G401.6 (cell line): Measurements from ENCODE around the gene TPR.
A peak's percentile ranks its signal among the peaks of the same experiment; 100 is the strongest.
"Not testable (repeated sequence)": the region's sequence is repeated elsewhere in the genome, so short reads cannot be mapped to it uniquely, and the experiment has no call there.

ENCODE experiments used
- FAIRE-seq: peaks from 2 replicates; lab custom pipeline; 2012; peaks lifted over from hg19 to GRCh38; lab: Jason Lieb, UNC

TPR gene

DNA sequence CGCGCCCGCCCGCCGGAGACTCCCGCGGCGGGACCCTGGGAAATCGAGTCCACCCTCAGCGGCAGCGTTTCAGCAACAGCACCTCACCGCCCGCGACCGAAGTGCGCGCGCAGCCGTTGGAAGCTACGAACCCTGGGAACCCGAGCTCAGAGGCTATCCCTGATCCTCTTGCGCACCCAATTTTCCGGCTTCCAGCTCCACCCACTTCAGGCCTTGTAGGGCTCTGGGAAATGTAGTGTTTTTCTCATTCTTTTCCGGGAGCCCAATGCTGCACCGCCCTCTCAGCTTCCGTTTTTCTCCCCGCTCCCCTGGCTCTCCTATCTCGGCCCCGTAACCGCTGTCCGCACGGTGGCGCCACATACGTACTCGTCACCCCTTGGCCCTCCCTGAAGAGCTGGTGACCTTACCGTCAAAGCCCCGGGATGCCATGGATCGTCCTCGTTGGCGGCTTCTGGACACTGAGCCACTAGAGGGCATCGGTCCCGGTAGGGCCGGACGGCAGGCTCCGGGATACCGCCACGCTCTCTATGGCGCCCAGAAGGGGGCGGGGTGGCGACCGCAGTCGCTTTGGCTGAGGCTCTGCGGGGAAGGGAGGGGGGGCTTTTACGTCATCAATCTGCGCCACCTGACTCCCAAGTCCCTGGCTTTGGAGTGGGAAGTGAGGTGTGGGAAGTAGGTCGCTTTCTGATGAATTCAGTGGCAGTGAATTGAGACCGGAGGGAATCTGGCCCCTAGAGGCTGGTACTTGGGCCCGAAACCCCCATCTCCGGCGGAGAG is at the start of gene TPR, which contains the start of gene ODR4:
TSS of gene TPR (minus strand) at position 102 of the 777 bp plus-strand sequence. CDS start 225 bp downstream, outside the sequence.
TSS of gene ODR4 (plus strand) at position 687 of the 777 bp plus-strand sequence. CDS start 3,948 bp downstream, outside the sequence.
- FAIRE-seq, result peak; percentile 98

DNA sequence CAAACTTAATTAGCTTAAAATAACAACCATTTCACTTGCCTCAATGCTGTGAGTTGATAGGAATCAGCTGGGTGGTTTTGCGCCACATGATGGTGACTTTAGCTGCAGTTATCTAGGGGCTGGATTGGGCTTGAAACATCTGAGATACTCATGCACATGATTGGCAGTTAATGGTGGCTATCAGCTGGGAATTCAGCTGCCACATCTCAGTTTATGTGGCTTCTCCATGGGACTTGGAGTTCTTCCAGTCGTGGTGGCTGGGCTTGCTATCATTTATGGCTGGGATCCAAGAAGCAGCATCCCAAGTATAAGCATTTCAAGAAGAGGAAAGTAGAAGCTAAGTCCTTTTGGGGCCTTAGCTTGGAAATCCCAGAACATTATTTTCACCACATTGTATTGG is 49.5 kb upstream of the TPR start:
- no peak for FAIRE-seq

DNA sequence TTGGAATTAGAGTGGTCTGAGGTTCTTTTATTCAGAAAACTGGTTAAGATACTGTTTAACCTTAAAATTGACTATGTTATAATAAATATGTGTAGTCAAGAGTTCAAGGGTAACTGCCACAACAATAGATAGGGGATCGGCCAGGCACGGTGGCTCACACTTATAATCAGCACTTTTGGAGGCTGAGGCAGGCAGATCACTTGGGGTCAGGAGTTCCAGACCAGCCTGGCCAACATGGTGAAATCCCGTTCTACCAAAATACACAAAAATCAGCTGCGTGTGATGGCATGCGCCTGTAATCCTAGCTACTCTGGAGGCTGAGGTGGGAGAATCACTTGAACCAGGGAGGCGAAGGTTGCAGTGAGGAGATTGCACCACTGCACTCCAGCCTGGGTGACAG is 46.4 kb upstream of the TPR start:
- no peak for FAIRE-seq

DNA sequence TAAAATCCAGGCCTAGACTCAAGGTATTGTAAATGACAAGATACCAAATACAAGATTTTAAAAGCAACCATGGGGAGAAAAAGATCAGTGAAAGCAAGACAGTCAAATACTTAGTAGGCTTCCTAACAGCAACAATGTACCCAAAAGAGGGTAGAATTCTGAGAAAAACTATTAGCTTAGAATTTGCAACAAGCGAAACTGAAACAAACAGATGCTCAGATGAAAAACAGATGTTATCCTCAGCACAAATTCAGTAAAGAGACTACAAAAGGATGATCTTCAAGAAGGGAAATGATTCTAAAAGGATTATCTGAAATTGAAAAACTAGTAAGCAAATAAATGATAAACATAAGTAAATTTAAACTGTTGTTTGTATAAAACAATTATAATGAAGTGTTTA is 45.9 kb upstream of the TPR start:
- peak; percentile 70 for FAIRE-seq

DNA sequence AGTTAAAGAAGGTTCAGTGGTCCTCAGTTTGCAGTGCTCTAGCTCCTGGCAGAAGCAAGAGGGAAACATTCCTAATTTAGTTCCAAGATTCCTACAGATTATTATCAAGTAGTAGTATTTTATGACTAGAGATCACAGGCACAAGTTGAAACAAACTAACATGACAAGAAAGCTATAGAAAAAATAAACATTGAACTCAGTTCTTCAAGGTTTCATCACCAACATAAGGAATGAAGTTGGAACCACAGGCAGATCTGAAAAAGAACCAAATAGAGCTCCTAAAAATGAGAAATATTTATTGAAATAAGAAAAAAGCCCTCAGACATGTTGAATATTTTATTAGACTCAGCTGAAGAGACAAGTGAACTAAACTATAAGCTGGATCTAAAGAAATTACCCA is 45.3 kb upstream of the TPR start:
- FAIRE-seq, result no peak

DNA sequence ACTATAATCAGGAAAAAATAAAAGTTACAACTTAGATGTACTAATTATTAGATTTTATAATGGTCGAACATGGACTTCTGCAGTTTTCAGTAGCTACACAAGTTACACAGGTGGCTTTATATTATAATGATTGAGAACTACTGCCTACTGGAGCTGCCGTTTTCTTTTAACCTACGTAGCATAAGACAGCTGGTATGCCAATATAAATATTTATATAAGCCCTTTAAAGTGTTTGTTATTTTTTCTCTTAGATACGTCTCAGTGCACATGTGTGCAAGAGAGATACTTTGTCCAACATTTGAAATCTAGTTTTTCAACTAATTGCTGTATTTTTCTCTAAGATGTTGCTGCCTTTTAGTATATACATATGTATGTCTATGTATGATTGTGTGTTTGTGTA is 43.5 kb upstream of the TPR start:
- FAIRE-seq, result no peak

DNA sequence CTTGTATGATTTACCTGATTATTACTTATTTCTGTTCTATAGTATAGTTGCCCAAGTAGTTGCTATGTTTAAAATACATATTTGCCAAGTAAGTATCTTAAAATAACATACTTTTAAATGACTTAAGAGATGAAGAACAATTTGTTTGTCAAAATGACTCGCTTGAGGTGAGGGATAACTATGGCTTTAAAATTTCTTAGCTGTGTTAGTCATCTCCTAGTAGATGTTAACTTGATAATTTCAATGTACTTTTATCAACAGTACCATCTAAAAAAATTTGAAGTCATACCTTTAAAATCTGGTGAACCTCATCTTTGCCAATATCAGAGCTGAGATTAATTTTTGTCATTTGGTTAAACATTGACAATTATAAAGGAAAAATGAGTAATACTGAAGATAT is 38.3 kb upstream of the TPR start:
- no peak for FAIRE-seq

DNA sequence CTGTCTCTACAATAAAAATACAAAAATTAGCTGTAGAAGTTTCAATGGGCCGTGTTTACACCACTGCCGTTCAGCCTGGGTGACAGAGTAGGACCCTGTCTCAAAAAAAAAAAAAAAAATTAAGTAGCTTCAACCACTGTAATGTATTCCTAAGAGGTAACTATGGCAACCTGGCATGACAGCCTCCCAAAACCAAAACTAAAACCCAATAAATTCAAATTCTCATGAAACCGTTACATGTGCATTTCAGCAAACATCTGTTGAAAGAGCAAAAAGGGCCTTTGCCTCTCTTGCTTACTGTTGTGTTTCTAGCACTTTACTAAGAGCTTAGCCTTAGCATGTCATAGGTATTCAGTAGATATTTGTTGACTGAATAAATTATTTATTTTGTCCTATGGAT is 34.0 kb upstream of the TPR start:
- no peak for FAIRE-seq

DNA sequence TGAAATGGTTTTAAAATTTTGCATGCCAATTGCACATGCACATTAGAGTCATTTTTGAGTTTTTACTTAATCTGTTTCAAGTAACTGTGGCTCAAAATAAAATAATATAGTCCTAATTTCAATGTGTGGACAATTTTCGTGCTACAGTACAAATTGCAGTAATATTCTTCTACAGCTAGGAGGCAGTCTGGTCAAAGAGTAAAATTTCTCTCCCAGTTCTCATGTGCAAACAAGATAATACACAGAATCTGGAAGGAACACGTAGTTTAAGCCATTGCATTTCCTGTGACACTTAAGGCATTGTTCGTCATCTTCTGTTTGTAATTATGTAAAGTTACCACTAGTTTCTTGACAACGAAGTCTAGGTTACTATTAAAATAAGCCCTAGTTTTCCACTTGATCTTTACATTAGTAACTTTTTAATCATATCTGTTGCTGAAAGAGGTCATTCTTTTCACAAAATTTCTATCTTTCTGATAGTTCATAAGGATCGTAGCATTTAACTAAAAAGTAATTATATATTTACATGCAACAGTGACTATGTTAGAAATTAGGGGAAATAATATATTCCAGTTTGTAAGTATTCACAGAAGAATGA is 29.5 kb upstream of the TPR start:
- peak; percentile 89 for FAIRE-seq

DNA sequence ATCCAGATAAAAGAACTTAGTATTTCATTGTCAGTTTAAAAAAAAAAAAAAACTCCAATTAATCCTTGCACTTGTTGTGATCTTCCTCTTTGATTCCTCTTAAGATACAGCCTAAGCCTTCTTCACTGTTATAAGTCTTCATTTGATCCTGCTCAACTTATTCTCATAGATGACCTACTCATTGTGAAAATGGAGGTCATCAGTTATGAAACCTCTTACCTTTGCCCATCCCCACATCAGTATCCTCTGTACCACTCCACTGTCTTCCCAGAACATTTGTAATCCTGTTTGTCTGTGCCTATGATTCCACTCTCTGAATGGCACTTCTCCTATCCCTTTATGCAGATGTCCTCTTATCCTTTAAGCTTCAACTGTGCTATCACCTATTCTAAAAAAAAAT is 28.6 kb upstream of the TPR start:
- no peak for FAIRE-seq

DNA sequence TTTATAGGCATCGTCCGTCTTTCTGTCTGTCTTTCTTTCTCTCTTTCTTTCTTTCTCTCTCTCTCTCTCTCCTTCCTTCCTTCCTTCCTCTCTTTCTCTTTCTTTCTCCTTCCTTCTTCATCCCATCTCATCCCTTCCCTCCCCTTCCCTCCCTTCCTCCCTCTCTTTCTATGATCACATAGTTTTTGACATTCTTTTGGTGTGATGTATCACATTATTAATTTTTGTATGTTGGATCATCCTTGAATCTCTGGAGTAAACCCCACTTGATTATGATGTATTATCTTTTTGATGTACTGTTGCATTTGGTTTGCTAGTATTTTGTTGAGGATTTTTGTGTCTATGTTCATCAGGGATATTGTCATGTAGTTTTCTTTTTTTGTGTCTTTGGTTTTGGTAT is 26.4 kb upstream of the TPR start:
- FAIRE-seq, result not testable (repeated sequence)

DNA sequence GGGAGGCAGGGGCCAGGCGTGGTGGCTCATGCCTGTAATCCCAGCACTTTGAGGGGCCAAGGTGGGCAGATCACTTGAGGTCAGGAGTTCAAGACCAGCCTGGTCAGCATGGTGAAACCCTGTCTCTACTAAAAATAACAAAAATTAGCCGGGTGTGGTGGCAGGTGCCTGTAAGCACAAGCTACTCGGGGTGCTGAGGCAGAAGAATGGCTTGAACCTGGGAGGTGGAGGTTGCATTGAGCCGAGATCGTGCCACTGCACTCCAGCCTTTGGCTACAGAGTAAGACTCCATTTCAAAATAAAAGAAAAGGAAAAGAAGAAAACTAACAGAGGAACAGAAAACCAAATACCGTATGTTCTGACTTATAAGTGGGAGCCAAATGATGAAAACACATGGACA is 17.7 kb upstream of the TPR start:
- FAIRE-seq, result not testable (repeated sequence)

DNA sequence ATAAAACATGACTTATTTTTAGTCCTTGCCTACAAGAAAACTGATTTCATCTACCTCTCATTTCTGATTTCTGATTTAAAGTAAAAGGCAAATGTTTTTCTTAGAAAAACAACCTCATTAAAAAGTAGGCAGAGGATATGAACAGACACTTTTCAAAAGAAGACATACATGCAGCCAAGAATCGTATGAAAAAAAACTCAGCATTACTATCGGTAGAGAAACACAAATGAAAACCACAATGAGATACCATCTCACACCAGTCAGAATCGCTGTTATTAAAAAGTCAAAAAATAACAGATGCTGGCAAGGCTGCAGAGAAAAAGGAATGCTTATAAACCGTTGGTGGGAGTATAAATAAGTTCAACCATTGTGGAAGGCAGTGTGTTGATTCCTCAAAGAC is 16.8 kb upstream of the TPR start:
- no peak for FAIRE-seq

DNA sequence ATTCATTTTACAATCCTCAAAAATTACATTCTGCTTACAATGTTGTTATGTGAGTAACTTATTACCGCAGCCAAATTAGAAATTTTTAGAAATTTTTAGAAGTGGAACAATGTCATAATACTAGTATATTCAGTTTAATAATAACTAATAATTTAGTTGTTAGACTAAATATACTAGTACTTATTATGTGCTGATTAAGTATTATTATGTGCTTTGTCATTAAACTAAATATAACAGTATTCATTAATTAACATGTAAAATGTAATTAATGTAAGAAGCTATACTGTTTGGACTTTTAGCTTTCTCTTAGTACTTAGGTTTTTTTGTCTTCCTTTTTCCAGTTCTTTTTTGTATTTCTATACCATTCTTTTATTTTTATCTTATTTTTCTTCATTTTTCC is 15.9 kb upstream of the TPR start:
- FAIRE-seq, result peak; percentile 86

DNA sequence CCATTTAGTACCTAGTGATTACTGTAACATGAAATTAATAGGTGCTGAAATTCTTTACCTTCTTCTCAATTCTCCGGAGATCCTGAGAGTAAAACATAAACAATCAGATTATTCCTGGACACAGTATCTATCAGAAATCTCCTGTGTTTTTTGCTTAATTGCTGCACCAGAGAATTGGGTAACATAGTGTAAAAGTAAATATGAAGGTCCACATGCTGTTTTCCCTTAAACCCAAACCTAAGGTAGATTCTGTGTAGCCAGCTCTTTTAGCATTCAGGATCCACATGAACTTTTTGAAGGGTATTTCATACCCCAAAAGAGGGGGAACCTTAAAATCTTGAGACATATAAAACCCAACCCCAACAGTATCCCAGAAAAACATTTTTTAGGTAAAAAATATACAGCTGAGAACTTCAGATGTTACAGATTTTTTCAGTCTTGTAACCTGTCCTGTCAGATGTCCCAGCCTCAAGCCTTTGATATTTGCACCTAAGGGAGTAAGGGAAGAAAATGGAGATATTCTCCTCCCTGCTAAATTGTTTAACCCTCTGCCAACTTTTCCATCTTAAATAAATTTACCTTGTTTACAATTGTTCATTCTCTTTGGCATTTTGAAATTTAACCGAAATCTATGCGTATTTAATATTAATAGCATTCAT is 11.8 kb upstream of the TPR start:
- no peak for FAIRE-seq

DNA sequence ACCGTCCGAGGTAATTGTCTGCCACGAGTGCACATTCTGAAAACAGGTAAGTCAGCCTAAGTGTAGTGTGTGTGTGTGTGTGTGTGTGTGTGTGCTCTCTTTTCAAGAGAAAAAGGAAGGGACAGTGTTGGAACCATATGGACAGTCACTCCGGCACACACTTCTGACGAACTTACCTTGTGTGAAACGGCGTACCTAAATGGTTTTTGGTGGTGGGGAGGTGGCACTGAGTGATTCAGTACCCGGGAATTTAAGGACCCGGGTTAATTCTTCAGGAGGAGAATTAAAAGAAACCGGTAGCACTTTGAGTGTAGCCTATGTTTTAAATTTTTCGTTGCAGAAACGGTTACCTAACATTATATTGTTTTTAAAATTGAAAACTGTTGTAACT is 871 bp upstream of the TPR start:
- FAIRE-seq, result peak; percentile 49

DNA sequence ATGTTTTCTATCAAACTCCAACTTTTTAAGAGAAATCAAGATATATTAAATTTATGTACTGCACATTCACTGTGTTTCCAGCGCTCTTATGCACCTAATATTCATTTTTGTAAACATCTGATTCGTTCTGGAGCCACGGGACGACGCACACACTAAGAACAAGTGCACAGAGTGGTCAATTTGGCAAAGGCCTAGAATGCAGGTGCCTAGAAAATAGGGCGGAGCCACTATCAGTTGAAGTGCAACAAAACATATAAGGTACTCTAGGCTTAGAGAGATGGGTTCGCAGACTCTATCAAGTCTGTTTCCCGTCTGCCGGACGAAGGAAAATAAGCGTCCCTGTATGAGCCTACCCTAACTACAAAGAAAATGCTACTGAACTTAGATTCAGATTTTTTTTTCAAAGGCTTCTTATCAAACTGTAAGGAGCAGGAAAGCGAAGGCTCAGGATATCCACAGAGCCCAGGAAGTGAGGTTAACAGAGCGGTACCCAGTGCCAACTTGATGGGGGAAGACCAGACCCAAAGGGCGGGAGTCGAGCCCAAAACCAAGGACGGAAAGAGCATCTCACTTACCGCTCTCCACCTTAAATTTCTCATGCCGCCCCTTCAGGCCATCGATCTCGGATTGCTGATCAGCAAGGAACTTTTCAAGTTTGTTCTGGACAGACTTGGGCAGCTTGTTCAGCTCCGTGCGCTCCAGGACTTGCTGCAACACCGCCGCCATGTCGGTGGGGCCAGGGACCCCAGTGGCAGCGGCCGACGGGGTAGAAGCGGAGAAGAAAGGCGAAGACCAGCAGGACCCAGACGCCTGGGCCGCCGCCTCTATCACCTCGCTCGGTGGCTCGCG is 526 bp downstream of the TPR start:
- no peak for FAIRE-seq

DNA sequence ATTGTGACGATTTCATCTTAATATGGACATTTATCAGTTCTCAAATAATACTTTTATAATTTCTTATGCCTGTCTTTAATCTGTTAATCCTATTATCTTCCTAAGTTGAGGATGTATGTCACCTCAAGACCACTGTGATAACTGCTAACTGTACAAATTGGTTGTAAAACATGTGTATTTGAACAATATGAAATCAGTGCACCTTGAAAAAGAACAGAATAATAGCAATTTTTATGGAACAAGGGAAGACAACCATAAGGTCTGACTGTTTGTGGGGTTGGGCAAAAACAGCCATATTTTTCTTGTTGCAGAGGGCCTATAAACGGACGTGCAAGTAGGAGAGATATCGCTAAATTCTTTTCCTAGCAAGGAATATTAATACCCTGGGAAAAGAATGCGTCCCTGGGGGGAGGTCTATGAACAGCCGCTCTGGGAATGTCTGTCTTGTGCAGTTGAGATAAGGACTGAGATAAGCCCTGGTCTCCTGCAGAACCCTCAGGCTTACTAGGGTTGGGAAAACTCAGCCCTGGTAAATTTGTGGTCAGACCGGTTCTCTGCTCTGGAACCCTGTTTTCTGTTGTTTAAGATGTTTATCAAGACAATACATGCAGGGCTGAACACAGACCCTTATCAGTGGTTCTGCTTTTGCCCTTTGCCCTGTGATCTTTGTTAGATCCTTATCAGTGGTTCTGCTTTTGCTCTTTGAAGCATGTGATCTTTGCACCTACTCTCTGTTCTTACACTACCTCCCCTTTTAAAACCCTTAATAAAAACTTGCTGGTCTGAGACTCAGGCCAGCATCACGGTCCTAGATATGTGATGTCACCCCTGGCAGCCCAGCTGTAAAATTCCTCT is 27.0 kb downstream of the TPR start:
- not testable (repeated sequence) for FAIRE-seq

DNA sequence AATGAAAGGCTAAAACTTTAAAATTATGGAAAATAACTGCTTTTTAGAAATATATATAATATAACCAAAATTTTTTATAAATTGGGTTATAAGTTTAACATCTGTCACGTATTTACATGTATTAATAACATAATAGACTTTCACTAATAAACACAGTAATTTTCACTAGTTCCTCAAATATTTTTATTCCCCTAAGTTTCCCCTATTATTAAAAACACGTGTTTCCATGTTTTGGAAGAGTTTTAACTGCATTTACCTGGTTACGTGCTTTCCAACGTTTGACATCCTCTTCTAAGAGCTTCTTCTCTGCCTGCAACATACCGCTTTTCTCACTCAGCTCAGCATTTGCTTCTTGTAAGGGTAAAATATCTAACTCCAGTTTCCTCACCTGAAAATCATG is 34.3 kb downstream of the TPR start:
- FAIRE-seq, result no peak

DNA sequence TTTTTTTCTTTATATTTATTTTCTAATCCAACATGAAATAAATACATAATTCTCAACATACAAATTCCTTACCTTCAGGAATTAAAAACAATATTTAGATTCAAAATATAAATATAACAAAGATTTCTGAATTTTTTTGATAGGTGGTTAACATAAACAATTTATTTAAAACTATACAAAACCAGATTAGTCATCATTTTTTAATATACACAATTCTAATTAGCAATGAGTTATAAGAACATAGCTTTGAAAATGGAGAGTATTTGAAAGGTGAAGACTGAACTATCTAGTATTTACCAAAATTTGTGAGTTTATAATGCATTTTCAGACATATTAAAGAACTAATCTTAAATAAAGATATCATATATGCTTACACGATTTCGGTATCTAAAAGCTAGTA is 37.5 kb downstream of the TPR start:
- peak; percentile 91 for FAIRE-seq

DNA sequence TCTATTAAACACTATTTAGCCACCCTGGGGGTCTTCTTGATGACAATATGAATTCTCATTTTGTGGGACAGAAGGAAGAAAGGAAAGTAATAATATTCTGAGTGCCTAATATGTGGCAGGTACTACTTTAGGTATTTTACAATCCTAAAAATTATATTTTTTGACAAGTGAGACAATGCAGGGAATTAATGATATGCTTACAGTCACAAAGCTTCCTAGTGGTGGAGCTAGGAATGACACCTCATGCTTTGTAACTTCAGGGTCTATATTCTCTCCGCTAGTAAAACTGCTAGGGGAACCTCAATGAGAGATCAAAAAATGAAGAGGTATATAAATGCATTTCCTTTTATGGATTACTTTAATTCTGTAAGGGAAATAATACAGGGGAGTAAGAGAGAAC is 44.3 kb downstream of the TPR start:
- no peak for FAIRE-seq

DNA sequence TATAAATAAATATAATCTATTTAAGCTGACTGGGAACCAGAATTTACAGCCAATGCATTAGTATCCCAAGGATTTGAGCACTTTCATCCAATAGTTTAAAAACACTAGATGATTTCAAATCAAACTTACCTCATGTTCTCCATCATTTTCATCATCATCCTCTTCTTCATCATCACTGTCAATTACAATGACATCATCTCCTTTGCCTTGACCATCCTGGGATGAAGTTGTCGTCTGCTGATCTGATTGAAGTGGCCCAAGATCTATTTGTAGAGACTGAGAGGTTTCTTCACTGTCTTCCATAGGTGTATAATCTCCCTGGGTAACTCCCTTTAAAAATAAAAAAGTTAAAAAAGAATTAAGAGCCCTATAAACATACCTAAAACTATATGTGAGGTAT is 47.7 kb downstream of the TPR start:
- FAIRE-seq, result no peak
